Epithelial cell of proximal tubule (primary cell): Measurements from ENCODE around the gene MS4A15. TPM values are rescaled to one million over a fixed set of nuclear protein-coding genes. Genes with fewer than 3 reads are reported as not detected.

ENCODE experiments used
- DNase-seq: peaks from one replicate; pipeline ENCODE4 v3.0.0-alpha.2; 2011; ENCODE audit warnings: low read depth
- H3K4me3 ChIP-seq: 2 replicates; pipeline ENCODE4 v1.5.1; 2011; ENCODE audit warnings: low read depth, mild to moderate bottlenecking, low read length
- total RNA-seq: library from RNA; depleted of rRNA; stranded (reverse); fragments of >200 nt; gene quantifications from 2 replicates; pipeline ENCODE4 v1.2.3, GENCODE V29; 2015
- TF ChIP-seq, protein P1 (sequence below): conservative IDR thresholded peaks from 2 replicates; pipeline ENCODE4 v1.5.1; 2012; ENCODE audit warnings: low read depth, mild to moderate bottlenecking, low read length

MS4A15 gene
- total RNA-seq, 1 donor from 2014 or later: not detected

DNA sequence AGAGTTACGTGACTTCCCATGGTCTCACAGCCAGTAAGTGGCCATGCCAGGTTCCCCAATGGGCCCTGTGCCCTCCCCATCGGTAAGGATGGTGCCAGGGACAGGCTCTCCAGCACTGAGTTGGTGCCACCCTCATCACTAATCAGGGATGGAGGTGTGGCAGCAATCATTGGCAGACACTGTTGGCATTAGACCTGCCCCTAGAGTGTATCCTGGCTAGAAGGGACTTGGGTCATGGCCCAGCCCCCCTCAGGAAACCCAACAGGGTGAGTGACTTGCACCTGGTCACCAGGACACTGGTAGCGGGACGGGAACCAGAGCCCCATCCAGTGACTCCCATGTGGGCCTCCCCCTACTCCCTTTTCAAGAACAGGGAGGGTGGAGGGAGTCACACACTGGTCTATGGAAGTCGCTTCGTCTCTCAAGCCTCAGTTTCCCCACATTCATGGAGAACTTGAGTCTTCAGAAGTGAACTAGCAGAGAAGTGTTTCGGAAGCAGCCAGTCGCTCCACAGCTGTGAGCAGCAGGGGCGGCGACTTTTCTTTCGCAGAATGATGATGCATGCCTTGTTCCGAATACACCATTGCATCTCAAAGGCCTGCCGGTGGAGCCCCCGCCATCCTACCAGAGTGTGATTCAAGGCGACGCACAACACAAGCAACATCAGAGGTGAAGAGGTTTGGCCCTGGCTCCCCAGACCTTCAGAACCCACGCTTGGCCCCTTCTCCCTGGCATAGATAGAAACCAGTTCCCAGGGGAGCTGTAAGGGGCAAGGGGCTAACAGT is 41.4 kb downstream of the MS4A15 start:
- DNase-seq: no peak
- TF ChIP-seq, protein P1, sequence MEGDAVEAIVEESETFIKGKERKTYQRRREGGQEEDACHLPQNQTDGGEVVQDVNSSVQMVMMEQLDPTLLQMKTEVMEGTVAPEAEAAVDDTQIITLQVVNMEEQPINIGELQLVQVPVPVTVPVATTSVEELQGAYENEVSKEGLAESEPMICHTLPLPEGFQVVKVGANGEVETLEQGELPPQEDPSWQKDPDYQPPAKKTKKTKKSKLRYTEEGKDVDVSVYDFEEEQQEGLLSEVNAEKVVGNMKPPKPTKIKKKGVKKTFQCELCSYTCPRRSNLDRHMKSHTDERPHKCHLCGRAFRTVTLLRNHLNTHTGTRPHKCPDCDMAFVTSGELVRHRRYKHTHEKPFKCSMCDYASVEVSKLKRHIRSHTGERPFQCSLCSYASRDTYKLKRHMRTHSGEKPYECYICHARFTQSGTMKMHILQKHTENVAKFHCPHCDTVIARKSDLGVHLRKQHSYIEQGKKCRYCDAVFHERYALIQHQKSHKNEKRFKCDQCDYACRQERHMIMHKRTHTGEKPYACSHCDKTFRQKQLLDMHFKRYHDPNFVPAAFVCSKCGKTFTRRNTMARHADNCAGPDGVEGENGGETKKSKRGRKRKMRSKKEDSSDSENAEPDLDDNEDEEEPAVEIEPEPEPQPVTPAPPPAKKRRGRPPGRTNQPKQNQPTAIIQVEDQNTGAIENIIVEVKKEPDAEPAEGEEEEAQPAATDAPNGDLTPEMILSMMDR: no peak
- H3K4me3 ChIP-seq: no peak overlapping the region

DNA sequence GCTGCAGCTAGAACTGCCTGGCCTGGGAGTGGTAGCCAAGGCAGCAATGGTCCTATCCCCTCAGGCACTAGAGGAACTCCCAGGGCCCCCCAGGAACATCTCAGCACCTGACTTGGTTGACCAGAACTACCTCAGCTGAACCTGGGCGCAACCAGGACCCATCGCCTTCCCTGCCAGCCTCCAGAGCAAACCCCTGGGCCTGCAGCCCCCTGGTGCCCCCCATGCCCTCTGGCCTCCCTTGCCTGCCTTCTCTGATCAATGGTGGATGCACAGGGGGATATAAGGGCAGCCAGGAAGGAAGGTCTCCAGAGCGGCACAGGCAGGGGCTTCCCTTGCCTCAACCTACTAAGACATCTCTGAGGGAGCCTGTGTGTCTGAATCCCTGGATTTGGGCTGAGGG is 42.0 kb downstream of the MS4A15 start:
- no peak for DNase-seq
- H3K4me3 ChIP-seq: no peak overlapping the region
- TF ChIP-seq, protein P1: no peak

DNA sequence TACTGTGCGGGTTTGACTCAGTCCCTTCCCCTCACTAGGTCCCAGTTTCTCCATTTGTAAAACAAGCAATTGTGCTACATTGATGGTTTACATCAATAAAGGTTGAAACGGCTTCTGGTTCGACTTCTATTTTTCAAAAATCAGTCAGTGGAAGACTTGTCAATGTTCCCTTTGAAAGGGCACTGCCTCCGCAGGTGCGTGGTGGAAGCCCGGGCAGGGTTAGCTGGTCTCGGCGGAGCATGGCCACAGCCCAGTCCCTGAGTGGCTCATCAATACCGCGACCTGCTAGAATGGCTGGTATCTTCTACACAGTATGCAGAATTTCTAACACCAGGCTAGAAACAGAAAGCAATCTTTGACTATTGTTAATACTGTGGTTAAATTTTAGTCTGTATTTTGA is 44.5 kb downstream of the MS4A15 start:
- no peak for DNase-seq
- TF ChIP-seq, protein P1: no peak
- no peak overlapping the region for H3K4me3 ChIP-seq

DNA sequence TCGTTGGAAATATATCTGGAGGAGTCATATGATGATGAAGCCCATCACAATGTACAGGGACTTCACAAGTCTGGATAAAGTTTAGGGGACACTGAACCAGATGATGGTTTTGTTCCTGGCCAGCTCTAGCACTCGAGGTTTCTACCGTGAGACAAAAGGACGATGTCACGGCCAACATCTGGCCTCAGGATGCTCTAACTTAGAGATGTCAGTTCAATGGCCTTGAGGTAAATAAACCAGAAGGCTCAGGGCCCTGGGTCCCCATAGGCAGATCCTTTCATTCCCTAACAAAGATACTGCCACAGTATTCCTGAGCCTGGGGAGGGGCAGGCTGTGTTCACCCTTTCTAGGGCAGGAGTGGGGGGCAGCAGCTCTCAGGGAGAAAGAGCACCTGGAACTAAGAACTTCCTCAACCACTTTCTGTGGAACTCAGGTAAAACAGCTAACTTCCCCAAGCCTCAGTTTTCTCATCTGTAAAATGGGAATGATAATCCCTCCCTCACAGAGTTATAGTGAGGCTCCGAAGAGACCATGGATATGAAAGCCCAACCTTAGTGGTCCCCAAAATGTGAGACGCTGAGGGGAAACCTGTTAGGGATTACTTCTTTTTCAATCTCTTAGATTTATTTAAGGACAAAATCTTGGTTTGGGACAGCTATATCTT is 46.7 kb downstream of the MS4A15 start:
- no peak for DNase-seq
- no peak overlapping the region for H3K4me3 ChIP-seq
- TF ChIP-seq, protein P1: no peak

DNA sequence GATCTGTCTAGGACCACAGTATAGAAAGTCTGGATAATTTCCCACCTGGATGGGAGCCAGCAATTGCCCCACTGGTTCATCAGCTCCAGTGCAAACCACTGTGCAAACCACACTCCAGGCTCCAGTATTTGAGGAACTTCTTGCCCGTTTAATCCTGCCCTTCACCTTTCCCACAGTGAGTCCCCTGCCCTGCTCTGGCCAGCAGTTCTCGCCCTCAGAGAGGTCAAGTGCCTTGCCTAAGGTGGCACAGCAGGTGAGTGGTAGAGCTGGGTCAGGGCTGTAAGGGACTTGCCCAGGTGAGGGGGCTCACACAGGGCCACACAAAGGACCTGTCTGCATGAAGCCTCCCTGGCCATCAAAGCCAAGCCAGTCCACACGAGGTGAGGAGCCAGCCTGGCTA is 52.6 kb downstream of the MS4A15 start:
- TF ChIP-seq, protein P1: no peak
- no peak overlapping the region for H3K4me3 ChIP-seq
- DNase-seq: no peak

DNA sequence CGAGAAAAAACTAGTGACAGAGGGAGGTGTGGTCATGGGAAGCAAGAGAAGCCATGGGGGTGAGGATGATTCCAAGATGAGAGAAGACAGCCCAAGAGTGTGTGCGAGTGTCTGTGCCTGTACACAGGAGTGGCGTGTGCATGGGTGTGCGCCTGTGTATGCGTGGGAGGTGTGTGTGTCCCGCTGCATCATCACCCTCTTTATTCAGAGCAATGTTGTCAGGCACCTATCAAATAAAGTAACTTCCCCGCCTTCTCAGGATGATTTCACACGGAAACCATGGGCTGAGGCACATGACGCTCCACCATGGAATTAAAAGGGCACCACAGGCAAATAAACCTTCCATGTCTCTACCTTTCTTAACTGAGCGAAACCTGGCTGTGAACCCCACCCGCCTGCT is 53.0 kb downstream of the MS4A15 start:
- TF ChIP-seq, protein P1: no peak
- DNase-seq: no peak
- no peak overlapping the region for H3K4me3 ChIP-seq
